ENCODE measurements around the gene FDXR. TPM values are rescaled to one million over a fixed set of nuclear protein-coding genes. Genes with fewer than 3 reads are reported as not detected.

Gene FDXR
- total and polyA plus RNA-seq, 9 of the 15 experiments (the other 6 are each of a cell fraction or from before 2014, with no cell fraction given) = 0.89 to 70.7 (median 30.9) TPM

GRCh38 chr17:74919440-74920305 lies 46.9 kb upstream of the FDXR start (continued):
- TF ChIP-seq REST (IDR thresholded peaks at IDR 0.05; ENCODE audit: borderline replicate concordance) = peak; percentile 24; the same call in 1 of the 2 replicates
- no peak for TF ChIP-seq REST (CRISPR knock-in tag; IDR thresholded peaks at IDR 0.05; ENCODE audit: low read depth)
- no peak for TF ChIP-seq ZNF217 (CRISPR knock-in tag; IDR thresholded peaks at IDR 0.05)
- TF ChIP-seq ZNF77 (CRISPR knock-in tag; IDR thresholded peaks at IDR 0.05) = no peak
- TF ChIP-seq CBX1 (IDR thresholded peaks at IDR 0.05; ENCODE audit: low read depth) = no peak
- TF ChIP-seq FOXP4 (CRISPR knock-in tag; IDR thresholded peaks at IDR 0.05; ENCODE audit: borderline replicate concordance) = no peak
- TF ChIP-seq MNT (conservative IDR thresholded peaks at IDR 0.05) = no peak
- TF ChIP-seq PURB (CRISPR knock-in tag; IDR thresholded peaks at IDR 0.05; ENCODE audit: low read depth) = no peak
- no peak for TF ChIP-seq TAF7 (tag; IDR thresholded peaks at IDR 0.05)
- 0 out of 2 replicates have a peak, but pooled peaks have one; percentile 27 for TF ChIP-seq SMC3 (conservative IDR thresholded peaks at IDR 0.05; ENCODE audit: insufficient read depth, low read depth, low read length)
- 0 out of 2 replicates have a peak, but pooled peaks have one; percentile 12 for TF ChIP-seq RBFOX2 (IDR thresholded peaks at IDR 0.05; ENCODE audit: low read depth, low read length)
- no peak for TF ChIP-seq FOXM1 (IDR thresholded peaks at IDR 0.05; ENCODE audit: low read depth)
- TF ChIP-seq FOXM1 (CRISPR knock-in tag; IDR thresholded peaks at IDR 0.05; ENCODE audit: low read depth) = no peak
- TF ChIP-seq XRCC4 (IDR thresholded peaks at IDR 0.05; ENCODE audit: extremely low read depth, insufficient read depth, insufficient read length) = no peak
